SJSA1 (cell line): ENCODE results near the gene KRT80. TPM values are rescaled to one million over a fixed set of nuclear protein-coding genes. Genes with fewer than 3 reads are reported as not detected.

Experiments
- DNase-seq, 2 experiments: peaks; one replicate each; pipeline ENCODE4 v3.0.0-alpha.2; 2015 to 2020; ENCODE audit warnings: low spot score in 2 of 2, low read depth in 1 of 2
- H3K27ac ChIP-seq: fragments of 250-450 bp; sonication (Bioruptor Pico); 2 replicates; pipeline ENCODE4 v1.5.1; 2020; ENCODE audit warnings: mild to moderate bottlenecking, moderate library complexity
- H3K27me3 ChIP-seq: fragments of 250-450 bp; sonication (Bioruptor Pico); replicated peaks from 2 replicates; pipeline ENCODE4 v1.5.1; 2020; ENCODE audit warnings: mild to moderate bottlenecking, moderate library complexity
- H3K36me3 ChIP-seq: fragments of 250-450 bp; sonication (Bioruptor Pico); 2 replicates; pipeline ENCODE4 v1.5.1; 2020; ENCODE audit warnings: mild to moderate bottlenecking
- H3K4me1 ChIP-seq: fragments of 250-450 bp; sonication (Bioruptor Pico); replicated peaks from 2 replicates; pipeline ENCODE4 v1.6.1; 2021; ENCODE audit warnings: mild to moderate bottlenecking
- H3K4me3 ChIP-seq: fragments of 250-450 bp; sonication (Bioruptor Pico); 2 replicates; pipeline ENCODE4 v1.5.1; 2020; ENCODE audit warnings: mild to moderate bottlenecking
- H3K9me3 ChIP-seq: fragments of 250-450 bp; sonication (Bioruptor Pico); replicated peaks from 2 replicates; pipeline ENCODE4 v1.5.1; 2020; ENCODE audit warnings: mild to moderate bottlenecking
- total RNA-seq: library from RNA; depleted of rRNA; stranded (reverse); fragments of >200 nt; shearing (Covaris generic); gene quantifications from 2 replicates; pipeline ENCODE4 v1.2.3, GENCODE V29; 2014; rRNA removed

KRT80 gene
- total RNA-seq, 1 experiment from 2014 or later = 4.0 TPM

GRCh38 chr12:52120951-52121823 lies 70.6 kb downstream of the KRT80 start:
- H3K27me3 ChIP-seq = peaks cover 5% of the 10 kb centered on the region; the same call in 1 of the 2 replicates
- no peak overlapping the region for H3K4me3 ChIP-seq
- DNase-seq = no peak
- no peaks in the 10 kb centered on the region for H3K9me3 ChIP-seq
- H3K27ac ChIP-seq = no peak overlapping the region
- H3K36me3 ChIP-seq = no peaks in the 10 kb centered on the region
- H3K4me1 ChIP-seq = no peaks in the 10 kb centered on the region

GRCh38 chr12:52119398-52120254 lies 72.2 kb downstream of the KRT80 start:
- H3K27ac ChIP-seq = no peak overlapping the region
- H3K4me1 ChIP-seq = no peaks in the 10 kb centered on the region
- no peaks in the 10 kb centered on the region for H3K9me3 ChIP-seq
- DNase-seq = no peak
- H3K4me3 ChIP-seq = no peak overlapping the region
- H3K27me3 ChIP-seq = peaks cover 5% of the 10 kb centered on the region; the same call in 1 of the 2 replicates
- H3K36me3 ChIP-seq = no peaks in the 10 kb centered on the region

Other genes starting within 250 kb of the KRT80 start
- gene ACVR1B, start 240.3 kb downstream of the KRT80 start, total RNA-seq = 3.3 and 3.8 TPM in 2 replicates
- 6.8 and 13.1 TPM in 2 replicates for gene TAMALIN, start 185.1 kb downstream of the KRT80 start, total RNA-seq
- gene NR4A1, start 140.6 kb downstream of the KRT80 start, total RNA-seq = 3.7 and 7.0 TPM in 2 replicates
- gene ATG101, start 122.0 kb downstream of the KRT80 start, total RNA-seq = 78.6 and 115 TPM in 2 replicates
- gene SMIM41, start 112.3 kb downstream of the KRT80 start, total RNA-seq = not detected in 2 replicates
- 2.1 and 16.1 TPM in 2 replicates for gene KRT7, start 41.2 kb upstream of the KRT80 start, total RNA-seq
- 0.37 TPM in 1 of 2 replicates, not detected in the other for gene KRT86, start 82.6 kb upstream of the KRT80 start, total RNA-seq
- gene KRT81, start 99.5 kb upstream of the KRT80 start, total RNA-seq = 0.13 TPM in 1 of 2 replicates, not detected in the other
- gene KRT83, start 129.4 kb upstream of the KRT80 start, total RNA-seq = not detected in 2 replicates
- gene KRT85, start 175.5 kb upstream of the KRT80 start, total RNA-seq = not detected in 2 replicates
- gene KRT84, start 193.6 kb upstream of the KRT80 start, total RNA-seq = not detected in 2 replicates
- gene KRT82, start 214.3 kb upstream of the KRT80 start, total RNA-seq = not detected in 2 replicates
- not detected in 2 replicates for gene KRT75, start 242.4 kb upstream of the KRT80 start, total RNA-seq